ENCODE measurements around the gene VAV1.

The VAV1 gene

DNA sequence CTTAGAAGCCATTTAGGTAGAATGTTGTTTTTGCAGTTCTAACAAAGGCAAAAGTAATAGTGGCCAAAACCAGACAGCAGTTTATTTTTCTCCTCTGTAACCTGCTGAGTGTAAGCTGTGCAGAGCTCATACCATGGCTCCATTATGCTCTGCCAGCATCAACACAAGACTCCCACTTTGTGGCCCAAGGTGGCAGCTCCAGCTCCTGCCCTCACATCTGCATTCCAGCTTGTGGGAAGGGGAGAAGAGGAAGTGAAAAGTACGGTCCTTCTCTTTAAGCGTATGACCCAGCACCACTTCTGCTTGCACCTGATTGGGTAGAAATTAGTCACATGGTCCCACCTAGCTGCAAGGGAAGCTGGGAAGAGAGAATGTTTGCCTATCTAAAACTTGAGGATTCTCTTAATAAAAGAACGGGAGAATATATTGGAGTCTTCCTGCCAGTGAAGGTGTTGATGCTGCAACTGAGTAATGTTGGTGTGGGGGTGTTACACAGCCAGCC lies 134.1 kb downstream of the VAV1 start:
- DNase-seq = no peak

All from CD4-positive, alpha-beta T cell treated with Interleukin-12 subunit alpha and Interleukin-12 subunit beta, for 1 hour (primary cell).